GM21528 (cell line): ENCODE measurements around the gene SLC25A19.

Source experiments
- ATAC-seq: cut with Tn5 transposase; IDR thresholded peaks from one replicate; pipeline ENCODE4 v1.9.1; 2021; ENCODE audit warnings: mild to moderate bottlenecking, moderate library complexity; ENCODE audit not compliant: unreplicated experiment, low FRiP score

SLC25A19 gene

GRCh38 chr17:75244133-75244866 is 44.9 kb downstream of the SLC25A19 start:
- no peak for ATAC-seq

DNA sequence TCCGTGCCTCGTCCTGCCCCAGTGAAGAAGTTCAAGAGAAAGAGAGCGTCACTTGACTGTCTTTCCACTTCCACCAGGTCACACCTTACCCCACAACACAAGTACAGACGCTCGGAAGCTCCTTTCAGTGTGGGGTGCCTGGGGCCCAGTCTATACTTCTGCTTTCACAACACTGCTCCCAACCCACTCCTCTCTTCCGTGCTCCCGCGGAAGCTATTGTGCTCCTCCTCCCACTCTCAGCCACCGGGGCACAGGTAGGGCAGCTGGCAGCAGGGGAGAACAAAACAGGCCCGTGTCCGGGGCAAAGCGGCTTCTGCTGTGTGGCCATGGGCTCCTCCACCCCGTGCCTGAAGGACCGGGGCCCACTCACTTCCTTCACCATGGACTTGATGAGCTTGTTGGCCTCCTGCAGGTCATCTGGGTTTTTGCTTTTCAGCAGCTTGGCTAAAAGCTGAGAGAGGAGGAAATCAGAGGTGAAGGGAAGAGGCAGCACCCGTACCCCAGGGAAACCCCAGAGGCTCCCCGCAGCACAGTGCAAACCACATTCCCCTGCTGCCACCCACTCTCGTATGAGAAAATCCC is 46.7 kb downstream of the SLC25A19 start:
- ATAC-seq = no peak

DNA sequence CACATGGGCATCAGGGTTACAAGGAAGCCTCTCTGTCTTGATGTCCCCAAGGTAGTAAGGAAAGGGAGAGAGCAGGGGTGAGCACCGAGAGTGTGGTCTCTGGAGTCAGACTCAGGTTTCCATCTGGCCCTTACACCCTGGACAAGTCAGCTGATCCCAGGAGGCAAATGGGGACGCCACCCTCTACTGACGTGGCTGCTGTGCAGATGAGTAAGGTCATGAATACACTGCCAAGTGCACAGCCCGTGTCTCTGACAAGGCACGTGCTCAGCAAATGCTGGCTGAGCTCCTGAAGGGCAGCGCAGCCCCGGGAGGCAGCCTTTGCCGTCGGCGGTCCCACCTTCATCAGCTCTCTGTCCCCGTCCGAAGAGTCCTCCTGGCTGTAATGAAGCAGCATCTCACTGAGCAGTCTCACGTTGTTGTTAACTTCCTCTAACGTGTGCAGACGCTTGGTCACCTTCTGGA is 47.2 kb downstream of the SLC25A19 start:
- no peak for ATAC-seq

DNA sequence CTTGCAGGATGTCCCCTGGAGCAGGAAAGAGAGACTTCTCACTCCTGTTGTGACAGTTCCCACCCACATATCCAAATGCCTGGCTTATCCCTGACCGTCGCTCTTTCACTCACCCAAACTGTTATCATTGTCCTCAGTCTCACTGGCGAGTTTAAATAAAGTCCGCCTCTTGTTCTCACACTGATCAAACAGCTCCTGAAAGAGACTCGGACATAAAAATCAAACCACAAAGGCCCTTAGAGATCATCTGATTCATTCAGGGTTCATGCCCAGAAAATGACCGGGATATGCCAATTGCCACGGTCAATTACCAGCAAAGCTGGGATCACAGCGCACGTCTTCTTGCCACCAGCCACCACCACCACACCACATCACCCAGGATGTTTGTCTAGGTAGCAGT is 47.7 kb downstream of the SLC25A19 start:
- ATAC-seq = no peak

DNA sequence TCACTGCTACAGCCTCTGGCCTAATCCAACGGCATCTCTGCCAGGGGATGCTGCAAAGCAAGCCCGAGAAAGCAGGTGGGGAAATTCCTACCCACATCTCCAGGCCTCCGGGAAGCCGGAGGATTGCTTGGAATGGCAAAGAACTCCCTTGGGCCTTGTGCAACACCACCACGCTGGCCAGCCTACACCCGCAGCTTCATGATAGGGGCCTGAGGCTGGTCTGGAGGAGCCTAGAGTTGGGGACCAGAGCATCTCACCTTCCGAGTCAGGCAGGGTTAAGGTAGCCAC is 48.1 kb downstream of the SLC25A19 start:
- ATAC-seq = no peak

- ATAC-seq = no peak
Measured at GRCh38 chr17:75240394-75241142, 48.7 kb downstream of the SLC25A19 start.

DNA sequence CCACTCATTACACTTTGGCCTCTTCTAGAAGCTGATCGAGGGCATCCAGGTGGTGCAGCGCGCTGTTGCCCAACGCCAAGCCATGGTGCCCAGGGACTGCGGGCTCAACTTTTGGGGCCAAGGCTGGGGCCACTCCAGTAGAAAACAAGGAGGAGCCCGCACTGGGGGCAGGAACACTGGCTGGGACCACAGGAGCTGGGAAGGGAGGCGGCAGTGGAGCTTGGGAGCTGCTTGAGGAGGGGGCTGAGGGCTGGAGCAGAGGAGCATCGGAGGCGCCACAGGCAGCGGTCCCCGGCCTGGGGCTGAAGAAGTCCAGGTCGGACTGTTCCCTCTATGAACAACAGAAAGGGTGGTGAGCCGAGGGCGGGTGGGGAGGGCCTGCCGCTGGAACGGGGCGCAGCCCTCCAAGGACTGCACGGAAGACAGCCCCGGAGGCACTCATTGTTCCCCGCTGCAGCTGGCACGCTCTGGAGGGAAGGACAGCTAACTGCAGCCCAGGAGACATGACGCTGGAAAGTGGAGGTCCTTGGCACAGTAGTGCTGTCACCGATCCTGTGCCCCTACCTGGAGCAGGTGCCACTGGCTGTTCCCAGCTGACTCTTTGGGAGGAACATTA is 49.3 kb downstream of the SLC25A19 start:
- no peak for ATAC-seq

- no peak for ATAC-seq
Measured at GRCh38 chr17:75239214-75239613, 50.0 kb downstream of the SLC25A19 start.

- ATAC-seq = no peak
Measured at GRCh38 chr17:75238684-75239191, 50.5 kb downstream of the SLC25A19 start.

- no peak for ATAC-seq
Measured at GRCh38 chr17:75238020-75238580, 51.1 kb downstream of the SLC25A19 start.

DNA sequence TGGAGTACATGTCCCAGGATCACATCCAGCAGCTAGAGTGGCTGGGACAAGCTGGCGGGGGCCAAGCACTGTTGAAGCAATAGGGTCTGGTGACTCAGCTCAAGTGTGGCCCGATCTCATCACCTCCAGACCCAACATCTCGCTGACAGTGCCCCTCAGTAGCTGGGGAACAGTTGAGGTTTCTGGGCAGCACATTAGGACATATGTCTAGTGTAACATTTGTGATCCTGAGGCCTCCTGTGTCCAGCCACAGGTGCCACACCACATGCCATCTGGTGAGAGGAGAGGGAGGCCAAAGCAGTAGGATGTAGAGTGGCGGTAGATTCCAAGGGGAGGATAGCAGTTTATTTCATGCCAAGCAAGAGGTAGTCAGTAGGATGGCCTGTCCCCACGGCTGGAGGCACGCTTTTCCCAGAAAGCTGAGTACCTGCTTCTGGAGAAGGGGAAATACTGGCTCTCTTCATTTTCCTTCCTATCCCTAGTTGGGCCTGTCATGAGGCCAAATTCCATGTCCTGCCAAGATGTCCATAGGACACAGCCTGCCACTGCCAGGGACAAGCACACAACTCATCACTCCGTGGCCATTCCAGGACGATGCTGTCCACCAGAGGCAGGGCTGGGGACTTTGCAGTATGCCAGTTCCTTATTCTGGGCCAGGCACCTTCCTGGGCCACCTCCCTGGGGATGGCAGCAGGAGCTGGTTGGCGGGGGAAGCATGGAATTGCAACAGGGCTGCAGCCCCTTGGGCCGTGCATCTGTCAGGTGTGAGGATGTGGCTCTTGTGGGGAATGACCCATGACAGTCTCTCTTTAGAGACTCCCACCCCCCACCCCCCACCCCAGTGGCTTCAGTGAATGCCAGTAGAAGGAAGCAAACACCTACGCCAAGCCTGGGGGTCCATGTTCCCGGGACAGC is 51.9 kb downstream of the SLC25A19 start:
- ATAC-seq = no peak

DNA sequence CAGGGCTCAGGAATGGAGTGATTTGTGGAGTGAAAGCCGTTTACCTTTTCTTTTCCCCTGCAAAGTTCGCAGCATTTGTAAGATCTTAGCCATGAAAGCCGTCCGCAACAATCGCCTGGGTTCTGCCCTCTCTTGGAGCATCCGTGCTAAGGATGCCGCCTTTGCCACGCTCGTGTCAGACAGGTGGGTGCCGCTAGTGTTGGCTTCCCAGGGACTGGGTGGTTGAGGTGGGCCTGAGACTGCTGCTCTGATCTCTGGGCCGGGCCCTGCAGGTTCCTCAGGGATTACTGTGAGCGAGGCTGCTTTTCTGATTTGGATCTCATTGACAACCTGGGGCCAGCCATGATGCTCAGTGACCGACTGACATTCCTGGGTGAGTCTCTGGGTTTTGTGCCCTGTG is 56.4 kb downstream of the SLC25A19 start:
- ATAC-seq = no peak

- ATAC-seq = no peak
Measured at GRCh38 chr17:75231741-75232464, 57.3 kb downstream of the SLC25A19 start.

DNA sequence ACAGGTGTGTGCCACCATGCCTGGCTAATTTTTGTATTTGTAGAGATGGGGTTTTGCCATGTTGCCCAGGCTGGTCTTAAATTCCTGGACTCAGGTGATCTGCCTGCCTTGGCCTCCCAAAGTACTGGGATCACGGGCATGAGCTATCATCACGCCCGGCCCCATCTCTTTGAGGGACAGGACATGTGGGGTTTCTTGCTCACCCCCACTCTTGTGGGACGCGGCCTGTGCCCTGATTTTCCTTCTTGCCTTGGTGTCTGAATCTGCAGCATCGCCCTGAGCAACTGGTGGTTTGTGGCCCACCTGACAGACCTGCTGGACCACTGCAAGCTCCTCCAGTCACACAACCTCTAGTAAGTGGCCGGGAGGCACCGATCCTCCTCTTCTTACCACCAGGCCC is 58.2 kb downstream of the SLC25A19 start:
- no peak for ATAC-seq

- ATAC-seq = no peak
Measured at GRCh38 chr17:75228847-75229246, 60.4 kb downstream of the SLC25A19 start.

DNA sequence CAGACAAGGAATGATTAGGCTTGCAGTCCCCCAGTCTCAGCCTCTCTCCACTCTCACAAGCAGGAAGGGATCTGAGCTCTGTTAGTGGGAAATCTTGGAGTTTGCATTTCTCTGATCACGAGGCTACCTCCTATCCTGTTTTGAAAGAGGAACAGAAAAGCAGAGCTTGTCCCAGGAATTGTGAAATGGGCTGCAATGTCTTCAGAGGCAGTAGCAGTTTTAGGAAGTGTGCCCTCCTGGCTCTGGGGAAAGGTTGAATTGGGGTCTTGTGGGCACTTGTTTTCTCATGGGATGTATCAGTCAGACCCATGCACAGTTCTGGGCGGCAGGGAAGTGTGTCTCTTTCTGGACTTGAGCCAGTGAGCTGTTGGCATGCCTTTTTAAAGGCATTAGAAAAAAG is 60.9 kb downstream of the SLC25A19 start:
- no peak for ATAC-seq

DNA sequence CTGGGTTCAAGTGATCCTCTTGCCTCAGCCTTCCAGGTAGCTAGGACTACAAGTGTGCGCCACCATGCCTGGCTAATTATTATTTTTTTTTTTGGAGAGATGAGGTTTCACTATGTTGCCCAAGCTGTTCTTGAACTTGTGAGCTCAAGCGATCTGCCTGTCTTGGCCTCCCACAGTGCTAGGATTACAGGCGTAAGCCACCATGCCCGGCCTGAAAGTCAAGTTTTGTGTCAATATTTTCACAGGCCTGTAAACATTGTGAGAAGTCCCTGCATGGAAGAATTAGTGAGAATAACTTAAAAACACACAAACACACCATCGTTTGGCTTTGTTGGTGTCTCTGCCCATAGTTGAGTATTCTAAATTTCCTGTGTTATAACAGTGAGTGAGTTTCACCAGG is 61.5 kb downstream of the SLC25A19 start:
- no peak for ATAC-seq

GRCh38 chr17:75225016-75225415 is 64.2 kb downstream of the SLC25A19 start:
- no peak for ATAC-seq
